ENCODE data around the gene CFAP46.
"Not testable (repeated sequence)": the region's sequence is repeated elsewhere in the genome, so short reads cannot be mapped to it uniquely, and the experiment has no call there.

CFAP46 gene

GRCh38 chr10:132898391-132899053 is 43.8 kb downstream of the CFAP46 start:
- no peak for DNase-seq

- DNase-seq: no peak
These were observed 44.6 kb downstream of the CFAP46 start for GRCh38 chr10:132897516-132898381.

- DNase-seq: not testable (repeated sequence)
These were observed 48.6 kb downstream of the CFAP46 start for GRCh38 chr10:132893786-132894185.

GRCh38 chr10:132893090-132893489 is 49.3 kb downstream of the CFAP46 start:
- DNase-seq: no peak

GRCh38 chr10:132892004-132892403 is 50.4 kb downstream of the CFAP46 start:
- DNase-seq: no peak

- DNase-seq: no peak
These were observed 51.0 kb downstream of the CFAP46 start for GRCh38 chr10:132891368-132891767.

GRCh38 chr10:132890301-132890700 is 52.1 kb downstream of the CFAP46 start:
- no peak for DNase-seq

- no peak for DNase-seq
These were observed 52.8 kb downstream of the CFAP46 start for GRCh38 chr10:132889556-132889955.

- no peak for DNase-seq
These were observed 53.4 kb downstream of the CFAP46 start for GRCh38 chr10:132888898-132889490.

- DNase-seq: not testable (repeated sequence)
These were observed 53.9 kb downstream of the CFAP46 start for GRCh38 chr10:132888446-132888845.

GRCh38 chr10:132886211-132887099 is 55.9 kb downstream of the CFAP46 start:
- DNase-seq: no peak

- DNase-seq: no peak
These were observed 56.7 kb downstream of the CFAP46 start for GRCh38 chr10:132885451-132886210.

- no peak for DNase-seq
These were observed 57.6 kb downstream of the CFAP46 start for GRCh38 chr10:132884691-132885271.

GRCh38 chr10:132884041-132884440 is 58.3 kb downstream of the CFAP46 start:
- no peak for DNase-seq

- DNase-seq: no peak
These were observed 58.9 kb downstream of the CFAP46 start for GRCh38 chr10:132883391-132883881.

GRCh38 chr10:132882069-132882951 is 60.1 kb downstream of the CFAP46 start:
- DNase-seq: no peak

- no peak for DNase-seq
These were observed 61.0 kb downstream of the CFAP46 start for GRCh38 chr10:132881186-132881920.

- DNase-seq: no peak
These were observed 62.0 kb downstream of the CFAP46 start for GRCh38 chr10:132880128-132880981.
